Choroid plexus epithelial cell (primary cell): Measurements from ENCODE around the gene FKBP11.
"Not testable (repeated sequence)": the region's sequence is repeated elsewhere in the genome, so short reads cannot be mapped to it uniquely, and the experiment has no call there.

Experiments used
- DNase-seq: peaks from one replicate; pipeline ENCODE4 v3.0.0-alpha.2; 2010; ENCODE audit warnings: low read depth
- H3K4me3 ChIP-seq: 2 replicates; pipeline ENCODE4 v1.5.1; 2011; ENCODE audit warnings: low read depth, mild to moderate bottlenecking, control low read depth, low read length, moderate library complexity
- CTCF ChIP-seq: conservative IDR thresholded peaks from 2 replicates; pipeline ENCODE4 v1.5.1; 2011; ENCODE audit warnings: low read depth, mild to moderate bottlenecking, control low read depth, inconsistent platforms, low read length, moderate library complexity

Gene FKBP11

GRCh38 chr12:48880647-48881046 lies 44.6 kb downstream of the FKBP11 start:
- DNase-seq, result no peak
- no peak overlapping the region for H3K4me3 ChIP-seq
- TF ChIP-seq CTCF, result no peak

- no peak for DNase-seq
- H3K4me3 ChIP-seq, result no peak overlapping the region
- TF ChIP-seq CTCF, result no peak
These were observed 46.7 kb downstream of the FKBP11 start for GRCh38 chr12:48878548-48878947.

- no peak for TF ChIP-seq CTCF
- H3K4me3 ChIP-seq, result no peak overlapping the region
- DNase-seq, result no peak
These were observed 49.3 kb downstream of the FKBP11 start for GRCh38 chr12:48875944-48876515.

- DNase-seq, result not testable (repeated sequence)
These were observed 51.8 kb downstream of the FKBP11 start for GRCh38 chr12:48873534-48873933.

GRCh38 chr12:48873096-48873495 lies 52.2 kb downstream of the FKBP11 start:
- no peak overlapping the region for H3K4me3 ChIP-seq
- no peak for TF ChIP-seq CTCF
- no peak for DNase-seq

More at GRCh38 chr12:48873534-48873933, 51.8 kb downstream of the FKBP11 start:
- H3K4me3 ChIP-seq, result not testable (repeated sequence)
